GM12892 (cell line): ENCODE results near the gene CDK5RAP2.

Source experiments
- DNase-seq: peaks from one replicate; pipeline ENCODE4 v3.0.0; 2011; ENCODE audit not compliant: insufficient read length
- FAIRE-seq: peaks from 2 replicates; lab custom pipeline; 2011; peaks lifted over from hg19 to GRCh38; lab: Jason Lieb, UNC
- POLR2A ChIP-seq: IDR thresholded peaks from 2 replicates; pipeline ENCODE4 v1.6.1; 2011; ENCODE audit warnings: low read depth, low read length, control low read depth
- POLR2AphosphoS5 ChIP-seq: IDR thresholded peaks from 2 replicates; pipeline ENCODE4 v1.6.1; 2011; ENCODE audit warnings: low read depth, low read length, control low read depth
- TAF1 ChIP-seq: IDR thresholded peaks from 2 replicates; pipeline ENCODE4 v1.6.1; 2011; ENCODE audit warnings: low read depth, mild to moderate bottlenecking, control low read depth, low read length, borderline replicate concordance

The CDK5RAP2 gene

DNA sequence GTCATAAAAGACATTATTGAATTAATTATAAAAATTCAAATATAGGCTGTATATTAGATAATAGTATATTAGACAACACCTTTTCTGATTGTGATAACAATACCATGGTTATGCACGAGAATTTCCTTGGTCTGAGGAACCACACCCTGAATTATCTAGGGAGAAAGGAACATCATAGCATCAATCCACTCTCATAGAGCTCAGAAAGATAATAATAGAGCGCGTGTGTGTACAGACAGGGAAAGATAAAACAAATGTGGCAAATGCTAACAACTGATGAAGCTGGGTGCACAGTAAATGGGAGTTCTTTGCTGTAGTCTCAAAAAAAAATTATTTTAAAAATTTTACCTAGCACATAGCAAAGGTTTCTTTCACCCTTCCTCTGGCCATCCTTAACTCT is 143.5 kb downstream of the CDK5RAP2 start:
- TF ChIP-seq POLR2A (no peak), POLR2AphosphoS5 (no peak), TAF1 (no peak)
- DNase-seq (no peak), FAIRE-seq (no peak)

DNA sequence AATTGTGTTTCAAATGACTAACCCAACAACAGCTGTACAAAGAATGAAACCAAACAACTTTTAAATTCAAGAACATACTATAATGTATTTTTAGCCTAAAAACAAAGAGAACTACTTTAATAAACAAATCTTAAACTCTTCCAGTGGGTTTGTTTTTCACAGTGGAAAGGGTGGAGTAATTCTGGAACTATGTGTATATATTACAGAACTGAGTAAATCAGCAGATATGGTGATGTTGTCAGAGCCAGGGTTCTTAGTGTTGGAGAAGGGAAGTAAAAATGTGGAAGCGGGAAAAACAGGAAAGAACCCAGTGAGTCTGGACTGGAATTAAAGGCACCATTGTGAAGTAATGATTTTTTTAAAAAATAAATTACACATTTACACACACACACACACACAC is 144.9 kb downstream of the CDK5RAP2 start:
- no peak for DNase-seq
- no peak for FAIRE-seq
- TF ChIP-seq POLR2A (no peak), POLR2AphosphoS5 (no peak), TAF1 (no peak)

DNA sequence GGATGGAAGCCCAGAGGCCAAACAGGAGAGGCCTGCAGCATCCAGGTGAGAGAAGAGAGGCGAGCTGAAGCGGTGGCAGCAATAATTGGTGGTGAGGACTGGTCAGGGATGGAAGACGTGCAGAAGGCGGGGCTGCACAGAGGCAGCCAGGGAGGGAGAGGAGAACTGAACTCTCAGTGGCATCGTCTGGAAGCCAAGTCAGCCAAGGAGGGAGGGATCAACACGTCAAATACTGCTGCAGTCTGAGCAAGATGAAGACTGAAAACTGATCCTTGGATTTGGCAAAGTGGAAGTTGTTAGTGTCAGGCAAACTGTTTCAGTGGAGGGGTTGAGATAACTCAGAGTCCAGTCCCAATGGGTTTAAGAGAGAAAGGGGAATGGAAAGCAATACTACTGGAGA is 145.4 kb downstream of the CDK5RAP2 start:
- FAIRE-seq, result no peak
- TF ChIP-seq POLR2A, result no peak
- no peak for TF ChIP-seq TAF1
- no peak for DNase-seq

DNA sequence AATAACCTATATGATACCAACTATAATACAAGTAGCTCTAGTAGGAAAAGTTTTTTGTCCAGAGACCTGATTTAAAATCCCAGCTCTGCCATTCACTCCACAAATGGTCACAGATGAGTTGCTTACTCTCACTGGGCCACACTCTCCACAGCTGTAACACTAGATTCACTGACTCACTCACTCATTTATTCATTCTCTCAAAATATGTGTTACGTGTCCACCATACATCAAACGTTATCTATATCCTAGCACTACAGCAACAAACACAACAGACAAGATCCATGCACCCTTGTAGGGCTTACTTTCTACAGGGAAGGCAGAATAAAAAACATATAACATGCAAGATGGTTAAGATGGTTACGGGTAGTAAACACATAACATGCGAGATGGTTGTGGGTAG is 146.3 kb downstream of the CDK5RAP2 start:
- DNase-seq (no peak), FAIRE-seq (no peak)
- TF ChIP-seq POLR2AphosphoS5 (no peak), POLR2A (no peak), TAF1 (no peak)

DNA sequence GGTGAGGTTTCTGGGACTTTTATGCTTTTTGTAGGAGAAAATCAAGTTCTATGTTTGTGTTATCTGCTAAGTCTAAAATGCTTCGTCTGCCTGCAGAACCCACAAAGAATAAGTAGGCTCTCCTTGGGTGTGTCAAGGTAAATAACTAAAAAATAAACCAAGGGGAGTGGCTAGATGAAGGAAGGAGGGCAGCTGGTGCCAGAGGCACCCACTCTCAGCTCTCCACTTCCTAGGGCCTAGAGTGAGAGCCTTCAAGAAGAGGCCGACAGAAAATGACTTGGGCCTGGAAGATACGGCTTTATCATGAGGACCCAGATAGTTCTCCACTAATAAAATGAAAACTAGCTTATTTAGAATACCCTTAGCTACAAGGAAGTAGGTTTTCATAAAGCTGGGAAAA is 147.4 kb downstream of the CDK5RAP2 start:
- DNase-seq, result no peak
- TF ChIP-seq TAF1 (no peak), POLR2A (no peak), POLR2AphosphoS5 (no peak)
- no peak for FAIRE-seq

DNA sequence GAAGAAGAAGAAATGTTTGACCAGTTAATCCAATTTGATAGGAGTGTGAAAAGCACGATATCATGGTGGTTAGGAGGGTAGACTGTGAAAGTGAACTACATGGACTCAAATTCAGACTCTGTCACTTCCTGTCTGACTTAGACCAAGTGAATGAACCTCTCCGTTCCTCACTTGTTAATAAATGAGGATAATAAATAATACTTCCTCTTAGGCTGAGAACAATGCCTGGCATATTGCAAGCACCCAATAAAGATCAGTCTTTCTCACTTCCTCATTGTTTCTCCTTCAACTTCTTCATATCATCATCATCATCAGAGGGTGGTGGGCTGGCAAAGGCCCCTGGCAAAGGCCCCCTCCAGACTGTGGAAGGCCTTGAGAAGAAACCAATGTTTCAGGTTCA is 148.7 kb downstream of the CDK5RAP2 start:
- TF ChIP-seq TAF1 (no peak), POLR2AphosphoS5 (no peak), POLR2A (no peak)
- DNase-seq (no peak), FAIRE-seq (no peak)

DNA sequence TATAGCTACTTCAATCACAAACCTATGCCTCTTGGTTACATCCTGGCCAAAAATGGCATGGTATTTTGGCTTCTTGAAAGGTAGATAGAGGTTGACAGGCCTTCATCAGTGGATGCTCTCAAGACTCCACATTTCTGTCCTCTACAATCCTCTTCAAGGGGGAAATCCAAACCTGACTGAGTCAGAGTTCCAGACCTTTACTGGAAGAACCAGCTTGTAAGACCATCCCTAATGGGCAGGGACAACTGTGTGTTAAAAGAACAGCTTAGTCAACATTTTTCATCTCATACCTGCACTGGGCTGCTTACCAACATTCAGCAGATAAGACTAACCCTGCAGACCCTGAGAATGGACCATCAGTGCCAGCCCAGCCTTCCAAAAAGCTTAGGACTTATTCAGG is 155.7 kb downstream of the CDK5RAP2 start:
- FAIRE-seq (no peak), DNase-seq (no peak)
- TF ChIP-seq TAF1, result no peak
- TF ChIP-seq POLR2AphosphoS5, result no peak
- TF ChIP-seq POLR2A, result no peak

DNA sequence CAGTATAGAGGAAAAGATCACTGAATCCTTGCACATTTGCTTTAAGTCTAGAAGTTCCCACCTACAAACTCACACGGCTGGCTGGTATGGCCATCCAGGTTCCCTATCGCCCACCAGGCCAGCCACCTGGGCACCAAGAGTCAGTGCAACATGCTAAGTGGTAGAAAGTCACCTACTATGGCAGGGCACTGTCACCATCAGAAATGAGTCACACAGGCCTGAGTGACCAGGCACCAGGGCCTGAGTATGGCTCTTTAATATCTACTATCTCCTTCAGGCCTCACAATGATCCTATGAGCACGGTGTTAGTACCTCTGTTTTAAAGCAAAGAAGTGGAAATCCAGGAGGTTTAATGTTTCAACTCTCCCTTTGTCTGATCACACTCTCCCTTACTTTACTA is 156.2 kb downstream of the CDK5RAP2 start:
- no peak for DNase-seq
- TF ChIP-seq TAF1, result no peak
- TF ChIP-seq POLR2A, result no peak
- TF ChIP-seq POLR2AphosphoS5, result no peak
- FAIRE-seq, result no peak

DNA sequence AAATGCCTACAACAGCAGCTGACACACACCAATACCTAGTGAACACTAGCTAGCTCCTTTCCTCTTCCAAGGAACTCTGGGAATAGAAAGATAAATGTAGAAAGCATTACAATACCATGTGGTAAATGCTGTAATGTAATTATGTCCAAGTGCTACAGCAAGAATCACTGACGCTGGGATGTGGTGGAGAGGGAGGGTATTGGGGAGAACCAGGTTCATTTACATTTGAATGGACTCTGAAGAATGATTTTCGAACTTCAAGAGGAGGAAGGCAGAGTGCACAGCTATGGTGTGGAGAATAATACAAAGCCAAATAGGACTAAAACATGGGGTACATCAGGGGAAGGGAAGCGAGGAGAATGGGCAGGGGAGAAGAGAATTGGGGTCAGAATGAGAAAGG is 158.0 kb downstream of the CDK5RAP2 start:
- DNase-seq, result no peak
- FAIRE-seq, result no peak
- TF ChIP-seq POLR2AphosphoS5 (no peak), TAF1 (no peak), POLR2A (no peak)

DNA sequence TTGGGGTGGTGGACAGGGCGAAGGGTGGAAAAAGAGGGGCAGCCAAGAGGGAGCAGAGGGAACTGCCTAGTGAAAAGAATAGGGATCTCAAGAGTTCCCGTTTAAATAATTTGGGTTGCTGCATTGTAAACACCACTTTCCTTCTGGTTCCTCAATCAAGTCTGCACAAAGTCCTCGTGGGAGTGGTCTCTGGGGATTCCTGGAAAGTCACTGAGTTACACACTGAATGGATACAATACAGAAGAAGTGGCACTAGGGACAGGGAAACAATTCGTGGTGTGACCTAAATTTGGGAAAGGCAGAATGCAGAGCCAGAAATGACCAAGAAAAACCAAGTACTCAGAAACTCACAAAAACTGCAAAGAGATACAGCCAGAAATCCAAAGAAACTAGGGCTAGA is 161.7 kb downstream of the CDK5RAP2 start:
- DNase-seq (no peak), FAIRE-seq (no peak)
- TF ChIP-seq POLR2A (no peak), TAF1 (no peak), POLR2AphosphoS5 (no peak)

DNA sequence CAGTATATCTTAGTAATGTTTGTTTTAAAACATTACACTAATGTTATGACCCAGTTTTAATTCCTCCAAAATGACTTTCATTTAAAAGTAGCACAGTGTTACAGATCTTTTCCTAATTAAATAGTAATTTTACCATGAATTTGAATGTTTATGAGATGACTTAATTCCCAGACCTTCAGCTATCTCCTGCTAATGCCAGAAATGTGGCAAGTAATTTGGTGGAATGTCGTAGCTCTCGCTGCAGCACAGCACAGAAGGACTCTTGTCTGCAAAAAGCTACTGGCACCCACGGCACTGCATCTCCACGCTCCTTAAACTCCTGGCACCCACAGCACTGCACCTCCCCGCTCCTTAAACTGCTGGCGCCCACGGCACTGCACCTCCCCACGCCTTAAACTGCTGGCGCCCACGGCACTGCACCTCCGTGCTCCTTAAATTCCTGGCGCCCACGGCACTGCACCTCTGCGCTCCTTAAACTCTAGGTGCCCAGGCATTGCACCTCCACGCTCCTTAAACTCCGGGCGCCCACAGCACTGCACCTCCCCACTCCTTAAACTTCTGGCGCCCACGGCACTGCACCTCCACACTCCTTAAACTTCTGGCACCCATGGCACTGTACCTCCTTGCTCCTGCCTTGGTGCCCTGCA is 163.1 kb downstream of the CDK5RAP2 start:
- FAIRE-seq, result no peak
- no peak for DNase-seq
- TF ChIP-seq POLR2A (no peak), POLR2AphosphoS5 (no peak)

DNA sequence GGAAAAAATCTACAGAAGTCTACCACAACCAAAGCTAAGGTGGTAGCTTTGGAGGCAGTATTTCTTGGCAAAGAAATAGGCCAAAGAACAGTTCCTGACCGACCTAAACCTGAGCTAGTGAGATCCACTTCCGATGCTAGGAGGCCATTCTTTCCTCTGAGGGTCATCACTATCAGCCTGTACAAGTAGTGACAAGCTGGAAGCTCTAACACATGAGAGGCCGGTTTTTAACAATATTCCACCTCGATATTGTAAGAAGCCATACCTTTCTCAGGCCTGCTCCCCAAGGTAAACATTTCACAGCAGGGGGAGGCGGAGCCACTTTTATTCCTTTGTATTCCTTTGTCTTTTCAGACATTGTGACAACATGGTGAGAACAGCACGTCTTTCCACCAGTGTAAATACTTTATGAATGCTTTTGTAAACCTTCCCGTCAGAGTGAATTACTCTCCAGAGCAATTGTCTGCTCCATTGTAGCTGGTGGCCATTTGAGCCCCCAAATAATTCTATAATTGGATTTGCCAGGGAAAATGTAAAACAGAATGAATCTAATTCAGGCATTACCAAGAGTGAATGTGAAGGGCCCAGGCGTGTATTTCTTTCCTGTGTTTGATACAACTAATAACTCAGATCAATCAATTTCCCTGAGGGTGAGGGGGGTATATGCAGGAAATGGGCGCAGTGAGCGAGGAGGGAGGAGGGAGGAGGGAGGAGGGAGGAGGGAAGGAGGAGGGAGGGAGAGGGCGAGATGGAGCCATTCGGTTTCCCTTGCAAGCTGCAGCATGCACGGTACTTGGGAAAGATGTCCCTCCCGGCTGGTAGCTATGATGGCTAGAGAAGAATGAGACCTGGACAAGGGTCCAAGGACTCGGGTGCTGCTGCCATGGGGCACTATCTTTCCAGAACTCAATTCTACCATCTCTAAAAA is 166.6 kb downstream of the CDK5RAP2 start:
- DNase-seq (no peak), FAIRE-seq (no peak)
- no peak for TF ChIP-seq POLR2A
- TF ChIP-seq POLR2AphosphoS5, result no peak
- no peak for TF ChIP-seq TAF1
